NCI-H748 (cell line): Measurements from ENCODE around the gene BTBD3.

Source experiments
- DNase-seq: peaks from one replicate; lab custom pipeline; 2025; ENCODE audit not compliant: unreplicated experiment; lab: John Stamatoyannopoulos, UW

The BTBD3 gene

DNA sequence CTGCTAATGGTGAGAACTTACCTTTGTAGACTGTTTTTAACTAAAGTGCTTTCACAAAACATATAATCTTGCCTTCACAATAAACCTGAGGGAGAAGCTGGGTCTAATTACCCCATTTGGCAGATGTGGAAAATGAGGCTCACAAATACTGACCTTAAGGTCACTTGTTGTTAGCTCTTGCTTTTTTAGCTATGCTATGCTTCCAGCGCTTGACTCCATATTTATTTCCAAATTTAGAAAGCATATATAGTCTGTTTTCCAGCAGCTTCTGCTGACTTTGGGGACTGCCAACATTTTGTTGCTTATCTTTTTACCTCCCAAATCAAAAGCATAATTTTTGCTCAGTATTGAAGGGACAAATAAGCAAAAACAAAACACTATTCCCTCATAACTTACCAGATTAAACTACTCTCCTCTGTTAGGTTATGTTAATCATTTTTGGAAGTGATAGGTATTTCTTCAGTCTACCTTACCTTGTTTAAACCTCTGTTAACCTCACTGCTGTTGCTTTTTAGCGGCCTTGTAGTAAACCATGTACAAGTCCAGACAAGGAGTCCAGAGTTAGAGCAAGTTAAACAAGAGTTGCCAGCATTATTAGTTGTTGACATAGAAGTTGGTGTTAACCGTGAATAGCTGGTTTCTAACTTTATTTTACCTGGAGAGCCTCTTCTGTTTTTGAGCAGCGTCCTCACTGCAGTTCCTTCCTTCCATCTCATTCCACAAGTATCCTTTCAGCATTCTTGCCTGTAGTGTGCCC lies 4.9 kb upstream of the BTBD3 start:
- DNase-seq: no peak

DNA sequence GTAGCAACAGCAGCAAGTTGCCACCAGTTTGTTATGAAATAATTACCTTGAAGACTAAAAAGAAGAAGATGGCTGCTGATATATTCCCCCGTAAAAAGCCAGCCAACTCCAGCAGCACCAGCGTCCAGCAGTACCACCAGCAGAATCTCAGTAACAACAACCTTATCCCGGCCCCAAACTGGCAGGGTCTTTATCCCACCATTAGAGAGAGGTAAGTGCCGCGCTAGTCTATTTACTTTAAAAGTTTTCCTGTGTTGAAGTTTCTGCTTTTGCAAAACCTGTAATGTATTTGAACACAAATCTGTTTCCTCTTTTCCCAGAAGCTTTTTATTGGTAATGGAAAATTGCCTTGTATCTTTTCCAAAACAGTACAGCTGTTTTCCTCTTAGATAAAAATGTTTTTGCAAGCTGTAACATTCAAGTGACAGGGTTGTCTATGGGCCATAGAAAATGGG lies 725 bp downstream of the BTBD3 start:
- DNase-seq: peak; percentile 64

DNA sequence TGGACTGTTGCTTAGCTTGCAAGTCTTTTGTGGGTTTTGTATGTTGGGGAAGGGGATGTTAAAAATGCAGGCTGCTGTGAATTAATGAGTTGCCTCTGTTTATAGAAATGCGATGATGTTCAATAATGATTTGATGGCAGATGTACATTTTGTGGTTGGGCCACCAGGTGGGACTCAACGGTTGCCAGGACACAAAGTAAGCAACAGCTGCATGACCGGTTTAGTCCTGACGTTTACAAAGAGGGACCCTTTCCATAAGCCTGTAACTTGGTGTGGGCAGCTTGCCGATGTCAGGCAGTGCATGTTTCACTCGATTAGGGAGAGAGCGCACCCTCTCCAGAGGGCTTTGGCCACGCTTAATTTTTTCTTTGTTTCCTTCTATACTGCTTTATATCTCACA lies 1.3 kb downstream of the BTBD3 start:
- DNase-seq: peak; percentile 100

DNA sequence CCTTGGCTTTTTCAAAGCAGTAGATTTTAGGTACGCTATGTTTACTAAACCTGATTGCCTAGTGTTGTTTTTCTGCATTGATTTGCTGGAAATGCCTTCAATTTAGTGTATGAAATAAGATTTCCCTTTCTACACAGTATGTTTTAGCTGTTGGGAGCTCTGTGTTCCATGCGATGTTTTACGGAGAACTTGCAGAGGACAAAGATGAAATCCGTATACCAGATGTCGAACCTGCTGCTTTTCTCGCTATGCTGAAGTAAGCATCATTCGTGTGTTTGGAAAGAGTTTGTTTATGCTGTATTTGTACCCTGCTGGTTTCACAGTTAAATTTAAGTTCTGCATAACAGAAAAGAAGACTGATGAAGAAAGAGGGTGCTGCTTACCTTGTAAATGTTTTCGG lies 1.9 kb downstream of the BTBD3 start:
- DNase-seq: peak; percentile 83

DNA sequence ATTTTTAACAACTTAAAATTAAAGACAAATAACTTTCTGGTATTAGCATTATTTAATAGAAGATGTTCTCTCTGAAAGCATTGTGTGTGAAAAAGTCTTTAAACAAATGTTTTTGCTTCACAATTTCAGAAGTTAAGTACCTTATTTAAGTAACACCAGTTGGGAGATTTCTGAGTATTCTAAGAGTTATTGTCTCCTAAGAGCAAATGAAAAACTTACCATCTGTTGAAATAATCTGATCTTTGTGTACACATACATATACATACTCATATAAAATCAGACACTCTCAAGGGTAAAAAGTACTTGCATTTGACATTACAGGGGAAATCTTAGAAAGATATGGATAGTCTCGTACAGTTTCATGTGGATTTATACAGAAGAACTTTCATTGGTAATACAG lies 2.4 kb downstream of the BTBD3 start:
- DNase-seq: no peak

DNA sequence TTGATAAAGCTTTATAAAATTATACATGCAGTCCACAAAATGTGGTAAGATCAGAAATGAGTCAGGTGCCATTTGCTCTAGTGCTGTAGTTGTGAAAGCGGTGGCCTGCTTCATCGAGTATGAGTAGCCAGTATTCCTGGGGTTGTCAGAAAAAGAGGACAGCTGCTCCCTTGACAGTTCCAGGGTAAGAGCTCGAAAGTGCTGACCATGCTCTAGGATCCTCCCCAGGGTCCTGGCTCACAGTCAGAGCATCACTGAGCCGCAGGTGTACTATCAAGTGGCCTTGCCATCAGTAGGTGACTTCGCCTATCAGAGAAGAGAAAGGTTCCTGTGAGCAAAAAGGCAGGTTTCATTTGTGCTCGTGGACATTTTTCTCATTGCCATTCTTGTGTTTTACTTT lies 3.6 kb downstream of the BTBD3 start:
- peak; percentile 82 for DNase-seq

DNA sequence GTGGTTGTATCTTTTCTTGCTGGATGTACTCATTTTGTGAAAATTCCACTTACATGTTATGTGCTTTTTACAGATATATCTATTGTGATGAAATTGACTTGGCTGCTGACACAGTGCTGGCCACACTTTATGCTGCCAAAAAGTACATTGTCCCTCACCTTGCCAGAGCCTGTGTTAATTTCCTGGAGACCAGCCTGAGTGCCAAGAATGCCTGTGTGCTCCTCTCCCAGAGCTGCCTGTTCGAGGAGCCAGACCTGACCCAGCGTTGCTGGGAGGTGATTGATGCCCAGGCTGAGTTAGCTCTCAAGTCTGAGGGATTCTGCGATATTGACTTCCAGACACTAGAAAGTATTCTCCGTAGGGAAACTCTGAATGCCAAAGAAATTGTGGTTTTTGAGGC lies 4.9 kb downstream of the BTBD3 start:
- DNase-seq: no peak

DNA sequence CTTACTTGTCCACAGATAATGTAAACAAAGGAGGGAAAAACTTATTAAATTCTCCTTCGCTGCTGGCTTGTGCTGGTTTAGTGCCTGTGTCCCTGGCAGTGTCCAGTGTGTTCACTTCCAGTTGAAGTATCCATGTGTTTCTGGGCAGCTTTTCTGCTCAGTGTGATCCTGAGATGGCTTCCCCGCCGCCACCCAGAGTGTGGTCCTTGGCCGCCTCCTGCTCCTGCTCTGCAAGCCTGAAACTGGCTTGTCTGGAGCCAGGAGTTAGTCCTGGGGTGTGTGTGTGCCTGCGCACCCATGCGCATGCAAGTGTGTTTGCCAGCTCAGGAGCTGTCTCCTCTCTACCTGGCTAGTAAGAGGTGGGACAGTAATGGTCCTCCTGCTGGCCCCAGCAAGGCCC lies 7.2 kb downstream of the BTBD3 start:
- no peak for DNase-seq

DNA sequence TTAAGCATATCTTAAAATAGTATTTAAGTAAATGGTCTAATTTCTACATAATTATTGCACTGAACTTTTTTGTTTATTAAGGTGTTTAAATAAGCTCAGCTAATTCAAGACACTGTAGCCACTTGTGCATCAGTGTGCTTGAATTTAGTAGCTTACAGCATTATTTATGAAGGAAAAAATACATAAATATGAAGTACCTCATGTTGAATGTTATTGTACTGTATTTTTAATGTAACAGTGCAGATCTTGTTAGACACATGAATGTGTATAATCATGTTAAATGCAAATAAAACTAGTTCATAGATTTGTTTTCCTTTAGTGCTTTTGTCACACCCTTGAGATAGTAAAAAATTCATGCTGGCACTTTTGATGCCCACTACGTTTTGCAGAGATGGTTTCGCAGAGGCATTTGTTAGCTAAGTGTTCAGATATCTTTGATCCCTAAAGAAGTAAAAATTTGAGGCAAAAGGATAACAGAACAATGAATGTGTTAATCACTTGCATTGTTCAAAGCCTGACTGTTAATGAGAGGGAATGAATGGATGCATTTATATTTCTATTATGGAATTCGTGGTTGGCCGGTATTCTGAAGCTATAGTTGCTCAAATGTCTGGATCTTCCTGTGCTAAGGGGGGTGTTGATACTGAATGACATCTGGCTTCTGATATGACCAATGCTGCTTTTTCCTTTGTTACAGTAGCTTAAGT lies 8.8 kb downstream of the BTBD3 start:
- no peak for DNase-seq

DNA sequence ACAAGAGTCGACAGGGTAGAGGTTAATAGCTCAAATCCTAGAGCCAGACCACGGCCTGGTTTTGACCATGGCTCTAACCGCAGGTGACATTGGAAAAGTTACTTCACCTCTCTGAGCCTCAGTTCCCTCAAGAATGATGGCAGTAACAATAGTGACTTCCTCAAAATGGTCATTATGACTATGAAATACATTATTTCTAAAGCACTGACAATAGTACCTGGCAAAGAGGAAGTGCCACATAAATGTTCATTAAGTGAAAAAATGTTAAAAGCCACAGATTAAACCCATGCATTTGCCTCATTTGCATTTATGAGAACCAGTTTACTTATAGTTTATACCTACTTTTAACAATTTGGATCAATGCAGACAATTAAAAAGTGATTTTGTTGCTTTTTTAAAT lies 12.3 kb downstream of the BTBD3 start:
- DNase-seq: no peak

DNA sequence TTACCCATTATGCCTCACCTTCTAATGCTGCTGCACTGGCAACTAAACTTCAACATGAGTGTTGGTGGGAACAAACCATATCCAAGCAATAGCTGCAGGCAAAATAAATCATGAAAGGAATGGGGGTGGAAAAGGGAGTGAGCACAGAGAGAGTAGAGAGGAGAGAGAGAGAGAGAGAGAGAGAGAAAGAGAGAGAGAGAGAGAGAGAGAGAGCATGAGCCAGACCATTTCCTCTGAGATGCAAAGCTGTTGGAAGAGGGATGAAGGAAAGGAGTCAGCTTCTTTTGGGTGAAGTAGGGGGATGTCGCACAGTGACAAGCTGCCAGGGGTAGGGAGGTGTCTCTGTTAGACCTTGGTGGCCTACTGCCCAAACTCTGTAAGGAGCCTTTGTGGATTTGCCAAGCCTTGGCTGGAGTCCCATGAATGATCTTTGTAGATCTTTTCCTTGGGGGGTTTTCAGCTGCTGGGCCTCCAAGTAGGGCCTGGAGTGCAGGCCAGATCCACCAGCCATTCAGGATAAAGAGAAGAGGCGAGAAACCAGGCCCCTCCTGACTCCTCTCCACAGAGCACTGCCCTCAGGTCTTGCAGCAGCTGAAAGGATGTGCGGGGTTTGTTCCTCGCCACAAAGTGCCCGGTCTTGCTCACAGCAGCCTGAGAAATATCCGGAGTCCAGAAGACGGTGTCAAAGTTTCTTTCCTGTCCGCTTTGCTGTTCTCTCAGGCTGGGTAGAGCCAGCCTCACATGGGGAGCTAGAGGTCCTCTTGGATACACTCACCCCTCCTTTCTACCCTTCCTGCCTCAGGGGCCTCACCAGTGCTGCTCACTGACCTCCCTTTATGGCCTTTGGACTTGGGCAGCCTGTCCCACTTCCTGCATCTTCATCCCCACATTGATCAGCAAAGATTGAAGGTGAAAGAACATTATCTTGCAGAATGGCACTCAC lies 17.8 kb downstream of the BTBD3 start:
- DNase-seq: no peak

DNA sequence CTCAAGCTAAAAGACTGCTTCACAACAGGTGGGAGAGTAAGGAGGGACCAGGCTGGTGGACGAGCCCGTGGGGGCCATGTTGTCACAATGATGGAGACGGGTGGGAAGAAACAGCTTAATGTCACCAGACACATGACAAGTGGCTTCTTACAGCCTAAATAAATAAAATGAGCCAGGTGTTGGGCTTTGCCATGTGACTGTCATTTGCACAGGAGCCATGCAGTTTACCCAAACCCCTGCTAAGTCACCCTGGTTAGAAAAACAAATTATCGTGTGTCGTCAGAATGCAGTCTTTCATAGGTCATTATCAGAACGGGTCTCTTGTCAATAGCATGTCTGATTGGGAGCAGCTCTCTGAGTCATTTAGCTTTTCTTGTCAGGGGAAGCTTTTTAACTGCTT lies 18.5 kb downstream of the BTBD3 start:
- DNase-seq: peak; percentile 100

DNA sequence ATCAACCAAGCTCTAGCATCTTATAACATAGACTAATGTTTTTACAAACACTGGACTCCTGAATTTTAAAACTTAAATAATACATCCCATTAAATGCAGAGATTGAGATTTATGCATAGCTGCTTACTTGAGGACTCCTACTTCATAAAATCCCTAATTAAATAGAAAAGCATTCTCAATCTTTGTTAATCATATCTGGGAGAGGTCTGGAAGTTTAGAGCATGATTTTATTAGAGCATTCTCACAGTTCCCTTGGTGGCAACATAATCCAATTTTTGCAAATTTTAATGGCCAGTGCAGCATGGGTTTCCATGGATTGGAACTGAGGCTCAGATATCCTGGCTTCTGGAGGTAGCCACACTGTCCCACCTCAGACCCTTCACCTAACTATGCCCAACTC lies 19.5 kb downstream of the BTBD3 start:
- DNase-seq: no peak

DNA sequence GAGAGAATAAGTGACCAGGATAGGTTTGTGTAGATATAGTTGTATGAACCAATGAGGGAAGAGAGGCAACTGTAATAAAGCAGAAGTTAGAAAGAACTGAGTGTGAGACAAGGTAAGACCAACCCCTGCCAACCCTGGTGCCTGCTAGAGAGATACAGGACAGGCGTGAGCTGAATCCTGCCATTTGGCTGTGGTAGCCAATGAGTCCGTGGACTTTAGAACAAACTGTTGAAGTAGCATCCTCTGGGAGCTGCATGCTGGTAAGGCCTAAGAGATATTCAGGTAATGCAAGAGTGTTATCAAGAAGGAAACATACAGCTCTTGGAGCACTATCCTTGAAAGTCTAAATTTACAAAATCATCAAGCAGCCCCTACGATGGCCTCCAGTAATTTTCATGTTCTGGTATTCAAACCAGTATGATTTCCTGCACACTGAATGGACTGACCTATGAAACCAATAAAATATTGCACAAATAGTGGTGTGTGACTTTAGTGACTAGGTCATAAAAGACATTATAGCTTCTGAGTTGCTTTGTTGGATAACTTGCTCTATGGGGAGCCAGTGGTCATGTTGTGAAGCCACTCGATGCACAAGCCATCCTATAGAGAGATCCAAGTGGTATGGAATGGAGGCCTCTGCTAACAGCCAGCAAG lies 24.0 kb downstream of the BTBD3 start:
- DNase-seq: no peak

DNA sequence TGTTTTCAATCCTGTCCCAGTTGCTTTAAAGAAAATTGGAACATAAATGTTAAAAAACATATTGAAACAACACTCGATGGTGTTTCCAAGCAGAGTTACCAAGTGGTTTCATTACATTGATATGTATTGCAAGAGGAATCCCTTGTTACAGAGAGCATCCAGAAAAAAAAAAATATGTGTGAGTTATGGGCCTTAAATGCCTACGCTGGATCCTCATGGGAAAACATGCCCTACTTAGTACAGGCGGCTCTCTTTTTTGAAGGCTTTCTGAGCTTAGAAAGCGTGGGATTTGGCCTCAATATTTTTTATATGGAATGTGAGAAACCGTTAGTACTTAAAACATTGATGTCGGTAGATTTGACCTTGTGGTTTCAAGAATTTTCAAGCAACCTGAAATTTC lies 26.1 kb downstream of the BTBD3 start:
- no peak for DNase-seq

DNA sequence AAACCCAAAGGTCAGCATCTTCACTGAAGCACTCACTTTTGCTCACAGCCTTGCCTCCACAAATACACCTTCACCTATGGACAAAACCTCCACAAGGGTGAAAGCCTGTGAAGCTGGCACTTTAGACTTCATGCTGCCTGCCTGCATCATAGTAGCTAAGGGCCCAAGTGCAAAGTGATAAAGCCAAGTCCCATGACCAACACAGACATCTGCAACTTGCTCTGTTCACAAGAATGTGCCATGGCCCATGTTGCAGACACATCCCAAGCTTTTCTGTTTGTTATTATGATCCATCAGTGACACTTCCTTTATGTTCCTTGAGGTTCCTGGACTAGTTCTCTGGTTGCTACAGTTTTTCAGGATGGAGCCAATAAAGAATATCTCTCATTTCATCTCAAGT lies 31.1 kb downstream of the BTBD3 start:
- no peak for DNase-seq

DNA sequence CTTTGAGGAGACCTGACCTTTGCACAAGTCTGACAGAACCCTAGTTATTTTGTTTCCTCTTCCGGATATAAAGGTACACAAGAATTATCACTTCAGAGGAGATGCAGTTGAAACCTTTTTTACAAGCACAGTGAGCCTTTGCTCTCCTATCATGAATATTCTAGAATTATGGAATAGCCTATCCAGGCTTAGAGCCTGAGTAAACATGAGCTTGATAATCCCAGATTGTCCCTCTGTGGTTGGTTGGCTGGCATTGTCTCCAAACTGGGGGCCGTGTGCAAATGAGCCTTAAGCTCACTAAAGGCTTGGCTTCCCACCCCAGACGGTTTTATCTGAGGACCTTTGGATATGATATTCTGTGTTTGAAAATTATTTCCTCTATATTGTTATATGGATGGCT lies 32.0 kb downstream of the BTBD3 start:
- DNase-seq: no peak

DNA sequence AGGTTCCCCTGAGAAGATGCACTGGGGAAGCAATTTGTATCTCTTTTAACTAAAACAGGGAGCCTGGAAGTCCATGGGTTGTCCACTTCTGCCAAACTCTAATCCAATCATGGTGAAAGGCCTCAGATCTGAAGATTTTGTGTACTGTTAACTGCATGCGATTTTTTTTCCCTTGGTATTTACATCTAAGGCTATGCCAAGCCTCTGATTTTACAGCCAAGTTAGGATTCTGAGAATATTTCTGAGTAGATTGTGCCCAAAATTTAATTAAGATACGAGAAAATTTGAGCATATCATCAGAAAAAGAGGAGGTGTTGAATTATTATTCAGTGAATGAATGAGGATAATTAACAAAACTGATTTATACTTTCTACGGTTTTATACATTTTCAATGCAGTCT lies 34.0 kb downstream of the BTBD3 start:
- no peak for DNase-seq

DNA sequence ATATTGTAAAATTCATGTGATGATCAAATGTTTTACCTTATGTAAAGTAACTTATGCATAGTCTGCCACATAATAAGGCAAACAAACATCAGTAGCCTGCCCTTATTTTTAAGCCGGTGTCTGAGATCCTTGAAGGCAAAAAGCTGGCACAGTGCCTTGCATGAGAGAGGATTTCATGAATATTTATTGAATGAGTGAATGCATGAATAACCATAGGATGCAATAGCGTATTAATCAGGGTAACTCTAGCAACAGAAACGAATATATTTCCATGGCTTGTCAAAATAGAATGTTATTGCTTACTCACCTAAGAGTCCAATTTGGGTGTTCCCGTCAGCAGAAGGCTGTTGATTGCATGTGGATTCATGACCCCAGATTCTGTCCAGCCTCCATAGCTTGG lies 34.9 kb downstream of the BTBD3 start:
- DNase-seq: no peak

DNA sequence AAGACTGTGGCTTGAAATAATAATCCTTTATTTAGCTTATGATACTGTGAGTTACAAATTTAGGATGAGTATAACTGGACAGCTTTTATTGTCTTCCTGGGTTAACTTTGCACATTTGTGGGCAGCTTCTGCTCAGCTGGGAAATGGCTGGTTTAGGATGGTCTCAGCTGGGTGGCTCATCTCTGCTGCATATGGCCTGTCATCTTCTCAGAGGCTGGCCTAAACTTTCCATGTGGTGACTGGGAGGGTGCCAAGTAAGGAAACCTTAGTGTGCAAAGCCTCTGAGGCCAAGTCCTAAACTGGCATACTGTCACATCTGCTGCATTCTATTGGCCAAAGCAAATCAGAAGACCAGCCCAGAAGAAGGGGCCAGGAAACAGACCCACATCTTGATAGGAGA lies 40.2 kb downstream of the BTBD3 start:
- no peak for DNase-seq

DNA sequence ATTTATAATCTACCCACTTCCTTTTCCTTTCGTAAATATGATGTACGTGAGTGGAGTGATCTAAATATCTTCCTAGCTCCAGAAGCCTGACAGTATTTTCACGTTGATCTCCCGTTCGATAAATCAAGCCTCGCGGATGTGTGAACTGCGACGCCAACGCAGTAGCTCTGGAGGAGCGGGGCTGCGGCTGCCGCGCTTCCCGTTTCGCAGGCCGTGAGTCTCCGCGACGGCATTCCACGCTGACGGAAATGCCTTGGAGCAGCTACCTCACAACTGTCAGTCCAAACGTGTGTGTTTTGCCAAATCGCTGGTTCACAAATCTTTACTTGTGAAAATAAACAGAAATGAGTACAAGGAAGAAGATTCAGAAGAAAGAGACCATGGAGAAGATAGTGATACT lies 41.2 kb downstream of the BTBD3 start:
- DNase-seq: no peak
